Measurements from ENCODE around the gene GSDME.
A peak's percentile ranks its signal among the peaks of the same experiment; 100 is the strongest.

The GSDME gene

GRCh38 chr7:24702755-24703154 lies 54.5 kb downstream of the GSDME start:
- H3K27ac ChIP-seq, result no peak overlapping the region

GRCh38 chr7:24701261-24702235 lies 55.7 kb downstream of the GSDME start:
- TF ChIP-seq ZFX (IDR thresholded peaks at IDR 0.05; ENCODE audit: borderline replicate concordance), result no peak
- no peak for TF ChIP-seq CTCF (IDR thresholded peaks at IDR 0.05)
- H3K27ac ChIP-seq, result 0 out of 2 replicates have a peak overlapping the region, but pooled peaks have one; percentile 9

More at GRCh38 chr7:24702755-24703154, 54.5 kb downstream of the GSDME start:
- TF ChIP-seq ZFX (IDR thresholded peaks at IDR 0.05; ENCODE audit: borderline replicate concordance) (no peak), CTCF (IDR thresholded peaks at IDR 0.05) (no peak)

- no peak overlapping the region for H3K27ac ChIP-seq
- TF ChIP-seq CTCF (IDR thresholded peaks at IDR 0.05), result no peak
- TF ChIP-seq ZFX (IDR thresholded peaks at IDR 0.05; ENCODE audit: borderline replicate concordance), result no peak
These were observed 56.6 kb downstream of the GSDME start for GRCh38 chr7:24700521-24701260.

- TF ChIP-seq CTCF (IDR thresholded peaks at IDR 0.05) (no peak), ZFX (IDR thresholded peaks at IDR 0.05; ENCODE audit: borderline replicate concordance) (no peak)
- H3K27ac ChIP-seq, result no peak overlapping the region
These were observed 58.6 kb downstream of the GSDME start for GRCh38 chr7:24698531-24699266.

GRCh38 chr7:24697416-24697815 lies 59.8 kb downstream of the GSDME start:
- no peak overlapping the region for H3K27ac ChIP-seq
- TF ChIP-seq ZFX (IDR thresholded peaks at IDR 0.05; ENCODE audit: borderline replicate concordance) (no peak), CTCF (IDR thresholded peaks at IDR 0.05) (no peak)

GRCh38 chr7:24692592-24692991 lies 64.7 kb downstream of the GSDME start:
- H3K27ac ChIP-seq, result no peak overlapping the region
- TF ChIP-seq CTCF (IDR thresholded peaks at IDR 0.05), result no peak
- no peak for TF ChIP-seq ZFX (IDR thresholded peaks at IDR 0.05; ENCODE audit: borderline replicate concordance)
